Mesodermal cell (in vitro differentiated cells): ENCODE measurements around the gene XPA.

ENCODE experiments used
- H3K27ac ChIP-seq: 2 replicates; pipeline ENCODE4 v1.7.0; 2013; ENCODE audit warnings: mild to moderate bottlenecking, low read depth, low read length, moderate library complexity; ENCODE audit not compliant: severe bottlenecking
- H3K36me3 ChIP-seq: 2 replicates; pipeline ENCODE4 v1.7.1; 2013; ENCODE audit warnings: mild to moderate bottlenecking, low read length, moderate library complexity; ENCODE audit not compliant: control insufficient read depth, insufficient read depth
- H3K4me1 ChIP-seq: one replicate; pipeline ENCODE4 v1.7.1; 2013; ENCODE audit warnings: mild to moderate bottlenecking, low read length; ENCODE audit not compliant: insufficient read depth, control insufficient read depth, poor library complexity, severe bottlenecking
- H3K4me3 ChIP-seq: 2 replicates; pipeline ENCODE4 v1.7.0; 2013; ENCODE audit warnings: low read length, control low read depth, mild to moderate bottlenecking; ENCODE audit not compliant: insufficient read depth, poor library complexity, severe bottlenecking; ENCODE audit errors: extremely low read depth
- H3K9me3 ChIP-seq: 2 replicates; pipeline ENCODE4 v1.7.1; 2013; ENCODE audit warnings: mild to moderate bottlenecking, low read length, moderate library complexity; ENCODE audit not compliant: control insufficient read depth
- WGBS, 2 experiments: methylation state at CpG; one replicate each; pipeline ENCODE4 v1.1.5; 2013; ENCODE audit warnings: missing lambda C conversion rate in 2 of 2; ENCODE audit not compliant: insufficient coverage in 2 of 2; 5-methylcytosine and 5-hydroxymethylcytosine counted together

XPA gene

DNA sequence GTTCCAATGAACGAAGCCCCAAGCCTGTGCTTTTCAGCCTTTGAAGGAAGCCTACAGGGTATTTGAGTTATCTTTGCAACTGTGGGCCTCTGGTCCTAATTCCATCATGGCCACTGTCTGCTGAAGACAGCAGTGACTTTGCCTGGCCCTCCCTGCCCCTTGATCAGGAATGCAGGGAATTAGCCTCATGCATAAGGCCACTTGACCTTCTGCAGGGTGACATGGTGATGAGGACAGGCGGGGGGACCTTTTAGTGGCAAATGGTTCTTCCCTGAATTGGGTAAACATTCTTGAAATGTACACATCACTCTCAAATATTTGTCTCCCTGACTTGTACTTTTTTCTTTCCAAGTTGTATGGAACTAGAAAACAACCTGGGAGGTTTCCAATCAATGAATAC lies 25.2 kb upstream of the XPA start:
- WGBS, 2 experiments: 88 to 100% methylated on average over 1 of the region's 2 CpGs
- H3K4me1 ChIP-seq: no peaks in the 10 kb centered on the region
- H3K27ac ChIP-seq: no peak overlapping the region
- H3K36me3 ChIP-seq: no peaks in the 10 kb centered on the region
- H3K4me3 ChIP-seq: no peak overlapping the region
- H3K9me3 ChIP-seq: peaks cover 5% of the 10 kb centered on the region

DNA sequence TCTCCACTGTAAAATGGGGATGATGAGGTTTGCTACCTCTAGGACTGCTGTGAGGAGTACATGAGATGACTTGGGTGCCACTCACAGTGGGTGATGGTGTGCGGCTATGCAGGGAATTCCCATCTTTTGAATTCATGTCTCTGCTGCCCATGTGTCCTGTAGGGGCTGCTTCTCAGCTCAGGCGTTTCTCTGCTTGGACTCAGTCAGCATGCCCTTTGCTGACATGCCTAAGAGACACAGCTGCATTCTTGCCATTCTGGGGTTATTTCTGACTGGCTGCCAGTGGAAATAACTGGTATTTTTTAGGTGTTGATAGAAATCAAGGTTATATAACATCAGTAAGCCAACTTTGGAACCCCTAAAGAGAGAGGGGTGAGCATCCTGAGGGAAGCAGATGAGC lies 24.3 kb upstream of the XPA start:
- Histone ChIP-seq H3K4me1 (no peaks in the 10 kb centered on the region), H3K36me3 (no peaks in the 10 kb centered on the region), H3K4me3 (no peak overlapping the region), H3K27ac (no peak overlapping the region), H3K9me3 (peaks cover 5% of the 10 kb centered on the region)
- 83 to 97% methylated on average over 2 of the region's 2 CpGs for WGBS, 2 experiments

DNA sequence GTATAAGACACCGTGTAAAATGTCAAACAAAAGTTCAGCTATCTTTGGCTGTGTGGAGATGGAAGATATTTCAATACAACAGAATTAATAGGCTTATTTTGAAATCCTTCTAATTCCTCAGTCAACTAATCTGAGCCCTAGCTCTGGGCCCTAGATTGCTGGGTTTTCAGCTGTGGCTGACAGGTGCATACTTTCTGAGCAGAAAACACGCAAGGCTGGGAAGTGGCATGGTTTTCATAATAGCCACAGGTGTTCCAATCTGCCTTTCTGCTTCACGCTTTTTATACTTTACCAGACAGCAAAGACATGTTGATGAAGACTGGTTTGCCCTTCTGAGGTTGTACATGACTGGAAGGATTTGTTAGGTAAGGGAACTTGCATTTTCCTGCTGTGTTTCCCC lies 20.7 kb upstream of the XPA start:
- Histone ChIP-seq H3K9me3 (peaks cover 5% of the 10 kb centered on the region), H3K36me3 (no peaks in the 10 kb centered on the region), H3K27ac (no peak overlapping the region), H3K4me1 (no peaks in the 10 kb centered on the region), H3K4me3 (no peak overlapping the region)
- WGBS, 2 experiments: 83 to 100% methylated on average over 2 of the region's 3 CpGs

DNA sequence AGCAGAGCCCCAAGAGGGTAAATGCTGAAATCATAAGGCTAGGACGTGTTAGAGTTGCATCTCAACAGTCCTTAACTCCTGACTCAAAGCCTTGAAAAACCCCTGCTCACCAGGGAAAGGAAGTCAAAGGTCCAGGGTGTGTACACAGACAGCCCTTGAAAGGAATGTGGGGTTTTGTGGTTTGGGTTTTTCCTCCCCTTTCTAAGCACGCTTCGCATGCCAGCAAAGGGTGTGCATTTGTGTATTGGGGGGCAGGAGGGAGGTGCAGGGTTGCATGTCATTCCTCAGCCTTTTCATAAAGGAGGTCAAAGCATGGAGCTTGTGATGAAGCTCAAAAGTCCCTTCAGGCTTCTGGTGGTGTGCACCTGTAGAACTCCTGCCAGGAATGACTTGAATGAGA lies 17.3 kb upstream of the XPA start:
- Histone ChIP-seq H3K27ac (no peak overlapping the region), H3K9me3 (no peaks in the 10 kb centered on the region), H3K4me3 (no peak overlapping the region), H3K36me3 (no peaks in the 10 kb centered on the region), H3K4me1 (peaks cover 3% of the 10 kb centered on the region)
- 50% methylated on average over 1 of the region's 3 CpGs; no CpG with 5 or more reads in 1 of the 2 experiments for WGBS, 2 experiments

DNA sequence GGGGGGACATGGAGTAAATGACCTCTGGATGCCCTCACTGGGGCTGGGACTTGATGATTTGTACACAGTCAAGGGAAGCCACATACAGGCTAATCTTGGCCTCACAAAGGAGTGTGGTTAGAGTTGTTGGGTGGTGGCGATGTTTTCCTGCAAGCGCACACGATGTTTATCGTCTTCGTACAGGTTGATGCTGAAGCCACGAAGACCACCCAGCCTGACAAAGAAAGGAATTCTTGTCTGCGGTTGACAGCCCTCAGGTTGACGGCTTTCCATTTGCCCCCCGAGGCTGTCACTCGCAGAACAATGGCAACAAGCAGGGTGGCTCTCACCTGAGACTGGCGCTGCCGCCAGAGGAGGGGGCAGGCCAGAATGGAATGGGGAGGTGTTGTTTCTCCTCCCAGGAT lies 14.1 kb upstream of the XPA start:
- Histone ChIP-seq H3K36me3 (no peaks in the 10 kb centered on the region), H3K4me3 (no peak overlapping the region), H3K9me3 (no peaks in the 10 kb centered on the region), H3K27ac (no peak overlapping the region), H3K4me1 (peaks cover 3% of the 10 kb centered on the region)
- whole genome bisulfite sequencing, 2 experiments: 21 to 30% methylated on average over 11 to 12 of the region's 12 CpGs

DNA sequence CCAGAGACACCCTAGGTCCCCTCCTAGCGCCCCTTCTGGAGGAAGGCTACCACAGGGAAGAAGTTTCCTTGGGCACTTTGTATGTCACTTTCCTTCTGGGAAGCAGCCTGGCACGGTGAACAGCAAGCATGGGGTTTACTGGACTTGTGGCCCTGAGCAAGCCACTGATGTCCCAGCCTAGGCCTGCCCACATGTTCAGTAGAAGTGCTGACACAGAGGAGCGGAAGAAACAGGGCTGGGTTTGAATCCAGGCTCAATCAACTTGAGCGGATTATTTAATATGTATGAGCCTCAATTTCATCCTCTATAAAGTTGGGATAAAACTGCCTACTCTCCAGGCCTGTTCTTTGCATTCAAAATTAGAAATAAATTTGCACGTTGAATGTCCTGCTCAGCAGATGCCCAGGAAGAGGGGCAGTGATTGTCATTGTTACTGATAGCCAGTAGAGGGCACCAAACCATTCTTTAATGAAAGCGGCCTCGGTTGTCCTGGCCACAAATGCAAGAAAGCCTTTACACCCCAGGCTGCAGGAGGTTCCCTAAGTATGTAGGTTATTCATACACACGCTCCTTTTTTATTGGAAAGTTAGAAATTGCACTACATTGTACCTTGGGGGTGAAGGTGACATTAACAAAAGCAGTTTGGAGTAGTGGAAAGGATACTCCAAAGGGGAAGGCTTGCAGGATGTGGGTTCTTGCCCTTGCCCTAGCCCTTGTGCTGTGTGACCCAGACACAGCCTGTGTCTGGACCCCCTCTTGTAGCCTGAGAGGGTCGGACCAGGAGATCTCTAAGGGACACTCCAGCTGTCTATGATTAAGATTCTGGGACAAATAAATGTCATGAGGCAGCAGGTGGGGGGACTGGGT lies 13.4 kb upstream of the XPA start:
- no peak overlapping the region for H3K27ac ChIP-seq
- H3K4me3 ChIP-seq: no peak overlapping the region
- 23 to 29% methylated on average over 4 to 7 of the region's 9 CpGs for WGBS, 2 experiments
- H3K9me3 ChIP-seq: no peaks in the 10 kb centered on the region
- no peaks in the 10 kb centered on the region for H3K36me3 ChIP-seq
- H3K4me1 ChIP-seq: peaks cover 3% of the 10 kb centered on the region

DNA sequence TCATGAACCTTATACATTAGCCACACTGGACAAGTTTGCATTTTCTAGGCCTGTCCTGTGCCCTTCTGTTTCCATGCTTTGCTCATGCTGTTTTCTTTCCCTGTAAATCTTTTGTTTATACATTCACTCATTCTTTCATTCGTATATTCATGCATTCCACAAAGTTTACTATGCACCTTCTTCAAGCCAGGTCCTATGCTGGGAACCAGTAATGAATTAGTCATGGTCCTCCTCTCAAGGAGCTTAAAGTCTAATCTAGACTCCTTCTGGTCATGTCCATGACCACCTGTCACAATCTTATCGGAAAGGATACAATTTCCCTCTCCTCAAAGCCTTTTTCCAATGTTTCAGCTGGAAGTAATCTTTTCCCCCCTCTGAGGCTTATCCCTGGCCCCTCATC lies 9.1 kb upstream of the XPA start:
- Histone ChIP-seq H3K9me3 (no peaks in the 10 kb centered on the region), H3K36me3 (no peaks in the 10 kb centered on the region), H3K27ac (no peak overlapping the region), H3K4me3 (no peak overlapping the region), H3K4me1 (peaks cover 14% of the 10 kb centered on the region)
- WGBS, 2 experiments: 83 to 88% methylated on average over 2 of the region's 2 CpGs

DNA sequence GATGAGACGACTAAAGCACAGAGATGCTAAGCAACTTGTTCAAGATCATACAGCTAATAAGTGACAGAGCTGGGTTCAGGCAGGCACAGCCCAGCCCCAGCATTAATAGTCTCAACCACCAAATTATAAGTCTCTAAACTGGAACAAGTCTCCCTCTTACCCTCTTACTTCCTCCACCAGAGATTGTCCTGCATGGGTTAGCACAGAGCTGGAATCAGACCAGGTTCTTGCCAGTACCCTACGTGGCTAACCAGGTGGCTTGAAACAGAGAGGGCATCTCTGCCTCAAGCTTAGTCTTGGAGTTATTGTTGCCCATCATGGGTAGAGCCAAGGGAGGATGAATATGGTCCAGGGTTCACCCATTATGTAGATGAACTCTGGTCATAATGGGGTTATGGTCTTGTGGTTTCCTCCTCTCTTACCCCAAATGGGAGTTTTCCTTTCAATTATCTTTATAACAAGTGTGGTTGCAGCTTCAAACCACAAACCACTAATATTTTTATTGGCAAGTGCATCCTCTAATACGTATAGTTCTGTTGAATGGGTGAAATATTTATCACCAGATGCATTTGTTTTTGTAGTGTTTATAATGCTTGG lies 8.3 kb upstream of the XPA start:
- Histone ChIP-seq H3K4me1 (peaks cover 12% of the 10 kb centered on the region), H3K9me3 (no peaks in the 10 kb centered on the region), H3K36me3 (no peaks in the 10 kb centered on the region), H3K4me3 (no peak overlapping the region), H3K27ac (no peak overlapping the region)
- 74 to 100% methylated on average over 2 of the region's 3 CpGs for WGBS, 2 experiments

DNA sequence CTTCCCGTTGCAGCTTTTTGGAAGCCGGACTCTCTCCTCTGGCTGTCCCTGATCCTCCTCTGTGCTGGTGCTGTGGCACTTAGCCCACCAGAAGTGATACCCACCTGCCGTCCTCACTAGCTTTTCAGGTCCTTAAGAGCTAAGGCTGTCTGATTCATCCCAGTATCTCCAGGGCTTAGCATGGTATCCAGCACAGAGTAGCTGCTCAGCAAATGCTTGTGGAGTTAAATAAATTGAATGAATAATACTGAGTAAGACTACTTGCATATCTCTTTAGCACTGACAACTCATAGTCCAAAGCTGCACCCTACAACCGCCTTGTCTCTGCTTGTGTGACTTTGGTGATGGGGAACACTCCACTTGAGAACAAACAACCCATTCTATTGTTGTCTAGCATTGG lies 7.7 kb upstream of the XPA start:
- no peak overlapping the region for H3K4me3 ChIP-seq
- WGBS, 2 experiments: 74 to 92% methylated on average over 3 of the region's 4 CpGs
- H3K36me3 ChIP-seq: no peaks in the 10 kb centered on the region
- peaks cover 12% of the 10 kb centered on the region for H3K4me1 ChIP-seq
- no peak overlapping the region for H3K27ac ChIP-seq
- no peaks in the 10 kb centered on the region for H3K9me3 ChIP-seq

DNA sequence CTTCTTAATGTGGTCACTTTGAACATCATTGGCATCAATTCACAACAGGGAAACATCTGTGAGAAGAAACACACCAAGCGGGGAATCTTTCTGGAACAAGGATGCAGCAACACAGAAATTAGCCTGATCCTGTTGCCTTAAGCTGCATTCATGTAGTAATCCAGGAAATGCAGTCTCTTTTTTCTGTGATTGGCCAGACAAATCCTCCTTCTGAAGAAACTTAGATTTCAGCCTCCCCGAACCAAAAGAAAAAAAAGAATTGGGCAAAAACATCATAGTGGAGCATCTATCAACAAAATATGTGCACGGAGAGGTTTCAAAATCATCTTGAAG lies 7.2 kb upstream of the XPA start:
- 92% methylated on average over 3 of the region's 3 CpGs; no CpG with 5 or more reads in 1 of the 2 experiments for WGBS, 2 experiments
- Histone ChIP-seq H3K36me3 (no peaks in the 10 kb centered on the region), H3K4me3 (no peak overlapping the region), H3K9me3 (no peaks in the 10 kb centered on the region), H3K4me1 (peaks cover 12% of the 10 kb centered on the region), H3K27ac (peak overlapping the region; percentile 86)
